H1 (cell line): ENCODE data around the gene DOCK11. TPM values are rescaled to one million over a fixed set of nuclear protein-coding genes. Genes with fewer than 3 reads are reported as not detected.

Experiments
- CHD1 ChIP-seq: IDR thresholded peaks from 2 replicates; pipeline ENCODE4 v1.6.1; 2012; ENCODE audit warnings: low read depth, low read length, improper control_type of control experiment
- CHD2 ChIP-seq: IDR thresholded peaks from 2 replicates; pipeline ENCODE4 v1.6.1; 2012; ENCODE audit warnings: low read length, improper control_type of control experiment
- EP300 ChIP-seq, 2 experiments: IDR thresholded peaks; 1 replicate in 1 of 2; 2 replicates in 1 of 2; pipeline ENCODE4 v1.6.1; 2011 to 2012; ENCODE audit warnings: low read depth in 2 of 2, low read length in 2 of 2, mild to moderate bottlenecking in 2 of 2, borderline replicate concordance in 1 of 2, inconsistent platforms in 1 of 2, moderate library complexity in 1 of 2
- KDM4A ChIP-seq: IDR thresholded peaks from one replicate; pipeline ENCODE4 v1.7.1; 2012; ENCODE audit warnings: low read depth, mild to moderate bottlenecking, moderate library complexity, low read length, inconsistent platforms; ENCODE audit not compliant: severe bottlenecking
- NRF1 ChIP-seq: IDR thresholded peaks from 2 replicates; pipeline ENCODE4 v1.6.1; 2011; ENCODE audit warnings: mild to moderate bottlenecking, low read depth, low read length, improper control_type of control experiment
- SUZ12 ChIP-seq: fragments of 200-600 bp; sonication (generic); IDR thresholded peaks from 2 replicates; pipeline ENCODE4 v1.6.1; 2012; ENCODE audit warnings: mild to moderate bottlenecking, inconsistent platforms, low read length, moderate library complexity, mixed read lengths
- USF2 ChIP-seq: IDR thresholded peaks from 2 replicates; pipeline ENCODE4 v1.6.1; 2011; ENCODE audit warnings: low read length, improper control_type of control experiment
- polyA plus RNA-seq, 7 experiments: library from polyadenylated mRNA; depleted of rRNA in 3 of 7; stranded (reverse) in 5 of 7; unstranded in 2 of 7; fragments of >200 nt in 5 of 7; fragments of 200-250 nt in 2 of 7; gene quantifications; 1 replicate in 5 of 7; 2 replicates in 1 of 7; 4 replicates in 1 of 7; pipeline versions ENCODE4 v1.2.1 to v1.2.3, GENCODE V29; 2011 to 2013; ENCODE audit warnings: missing spikeins in 2 of 7, mixed read lengths in 2 of 7
- total RNA-seq: library from RNA; stranded (reverse); fragmentation: NEBNext Ultra II Directional; extraction: Animal tissue kit (Norgen Biotek cat#: 25700); gene quantifications from 2 replicates; pipeline ENCODE4 v1.2.1, GENCODE V29; 2021

The DOCK11 gene
- total and polyA plus RNA-seq, 2 of the 8 experiments (the other 6 are each of a cell fraction or from before 2014, with no cell fraction given) = 4.9 to 12.0 TPM

GRCh38 chrX:118615141-118615540 is 119.5 kb downstream of the DOCK11 start (continued):
- TF ChIP-seq SUZ12 (no peak), NRF1 (no peak), KDM4A (no peak), USF2 (no peak), EP300 (IDR thresholded peaks at IDR 0.05; ENCODE audit: borderline replicate concordance in 1 of 2, low read depth in 2 of 2, low read length in 2 of 2) (no peak), CHD2 (no peak), CHD1 (no peak)
